ENCODE results near the gene GABBR2.

GABBR2 gene

DNA sequence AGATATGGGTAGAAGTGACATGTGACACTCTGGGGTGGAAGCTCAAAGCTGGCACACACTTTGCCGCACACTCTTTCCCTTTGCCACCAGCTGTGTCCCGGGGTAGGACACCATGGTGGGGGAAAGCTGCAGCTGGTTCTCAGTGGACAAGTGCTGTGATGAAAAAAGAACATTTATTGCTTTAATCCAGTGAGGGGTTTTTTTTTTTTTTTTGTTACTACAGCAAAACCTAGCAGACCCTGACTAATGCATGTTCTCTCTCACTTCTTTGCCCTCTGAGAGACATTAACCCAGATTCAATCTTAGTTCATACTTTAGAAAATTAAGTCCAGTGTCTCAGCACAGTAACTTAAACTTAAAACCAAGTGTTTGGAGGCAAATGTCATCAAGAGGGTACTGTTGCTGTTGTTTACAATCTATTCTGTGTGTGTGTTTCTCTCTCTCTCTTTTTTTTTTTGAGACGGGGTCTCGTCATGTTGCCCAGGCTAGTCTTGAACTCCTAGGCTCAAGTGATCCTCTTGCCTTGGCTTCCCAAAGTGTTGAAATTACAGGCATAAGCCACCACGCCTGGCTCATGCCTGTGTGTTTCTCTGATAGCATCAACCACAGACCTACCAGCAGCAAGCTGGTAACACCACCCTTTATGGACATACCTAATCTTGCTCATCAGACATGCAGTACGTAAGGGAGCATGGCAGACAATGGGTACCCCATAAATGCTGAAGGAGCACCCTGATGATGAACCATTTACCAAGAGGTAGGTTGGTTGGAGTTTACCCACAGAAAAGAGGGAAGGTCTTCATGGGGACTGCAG, 368.5 kb downstream of the GABBR2 start:
- no peak for DNase-seq (ENCODE audit: low read depth)
- no peak overlapping the region for H3K4me3 ChIP-seq (ENCODE audit: low read depth, low read length)
- in situ Hi-C loops (cut with HindIII; ENCODE audit: low sequenced_read_pairs) = no loop called here
- TF ChIP-seq, protein P1, sequence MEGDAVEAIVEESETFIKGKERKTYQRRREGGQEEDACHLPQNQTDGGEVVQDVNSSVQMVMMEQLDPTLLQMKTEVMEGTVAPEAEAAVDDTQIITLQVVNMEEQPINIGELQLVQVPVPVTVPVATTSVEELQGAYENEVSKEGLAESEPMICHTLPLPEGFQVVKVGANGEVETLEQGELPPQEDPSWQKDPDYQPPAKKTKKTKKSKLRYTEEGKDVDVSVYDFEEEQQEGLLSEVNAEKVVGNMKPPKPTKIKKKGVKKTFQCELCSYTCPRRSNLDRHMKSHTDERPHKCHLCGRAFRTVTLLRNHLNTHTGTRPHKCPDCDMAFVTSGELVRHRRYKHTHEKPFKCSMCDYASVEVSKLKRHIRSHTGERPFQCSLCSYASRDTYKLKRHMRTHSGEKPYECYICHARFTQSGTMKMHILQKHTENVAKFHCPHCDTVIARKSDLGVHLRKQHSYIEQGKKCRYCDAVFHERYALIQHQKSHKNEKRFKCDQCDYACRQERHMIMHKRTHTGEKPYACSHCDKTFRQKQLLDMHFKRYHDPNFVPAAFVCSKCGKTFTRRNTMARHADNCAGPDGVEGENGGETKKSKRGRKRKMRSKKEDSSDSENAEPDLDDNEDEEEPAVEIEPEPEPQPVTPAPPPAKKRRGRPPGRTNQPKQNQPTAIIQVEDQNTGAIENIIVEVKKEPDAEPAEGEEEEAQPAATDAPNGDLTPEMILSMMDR (IDR thresholded peaks at IDR 0.05; ENCODE audit: low read depth, low read length, missing control alignments) = no peak

DNA sequence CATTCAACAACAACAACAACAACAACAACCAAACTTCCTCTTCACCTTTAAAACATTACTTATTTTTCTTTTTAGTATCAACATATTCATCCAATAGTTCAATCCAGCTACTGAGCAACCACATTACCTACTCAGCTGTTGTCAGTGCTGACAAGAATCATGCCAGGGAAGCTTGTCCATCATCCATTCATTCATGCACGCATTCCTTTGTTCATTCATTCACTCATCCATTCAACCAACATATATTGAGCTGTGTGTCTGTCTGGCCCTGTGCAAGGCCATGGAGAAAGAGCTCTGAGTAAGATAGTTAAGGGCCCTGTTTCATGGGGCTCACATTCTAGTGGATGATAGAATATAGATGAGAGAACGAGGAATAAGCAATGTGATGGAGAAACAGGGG, 373.1 kb downstream of the GABBR2 start:
- in situ Hi-C loops (cut with HindIII; ENCODE audit: low sequenced_read_pairs) = no loop called here
- TF ChIP-seq, protein P1 (IDR thresholded peaks at IDR 0.05; ENCODE audit: low read depth, low read length, missing control alignments) = no peak

DNA sequence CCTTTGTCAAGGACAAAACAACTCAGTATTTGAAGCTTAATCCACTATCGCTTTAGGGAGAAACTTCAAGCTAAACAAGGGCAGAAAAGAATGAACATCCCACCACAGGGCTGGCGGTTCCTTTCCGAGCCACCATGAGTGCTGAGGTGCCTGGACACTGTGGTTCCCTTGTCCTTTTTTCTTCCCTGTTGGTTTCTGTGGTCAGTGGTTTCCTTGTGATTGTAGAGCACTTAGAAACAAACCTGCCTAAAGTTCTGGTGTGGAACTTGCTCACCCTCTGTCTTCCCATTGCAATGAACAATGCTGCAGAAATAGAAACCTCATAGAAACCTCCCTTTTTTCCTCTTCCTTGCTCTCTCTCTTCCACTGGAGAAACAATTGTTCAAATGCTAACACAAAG, 373.9 kb downstream of the GABBR2 start:
- TF ChIP-seq, protein P1 (IDR thresholded peaks at IDR 0.05; ENCODE audit: low read depth, low read length, missing control alignments) = no peak
- DNase-seq (ENCODE audit: low read depth) = no peak
- no peak overlapping the region for H3K4me3 ChIP-seq (ENCODE audit: low read depth, low read length)
- in situ Hi-C loops (cut with HindIII; ENCODE audit: low sequenced_read_pairs) = no loop called here

More for the DNA sequence above, 373.1 kb downstream of the GABBR2 start:
- no peak overlapping the region for H3K4me3 ChIP-seq (ENCODE audit: low read depth, low read length)
- DNase-seq (ENCODE audit: low read depth) = no peak

DNA sequence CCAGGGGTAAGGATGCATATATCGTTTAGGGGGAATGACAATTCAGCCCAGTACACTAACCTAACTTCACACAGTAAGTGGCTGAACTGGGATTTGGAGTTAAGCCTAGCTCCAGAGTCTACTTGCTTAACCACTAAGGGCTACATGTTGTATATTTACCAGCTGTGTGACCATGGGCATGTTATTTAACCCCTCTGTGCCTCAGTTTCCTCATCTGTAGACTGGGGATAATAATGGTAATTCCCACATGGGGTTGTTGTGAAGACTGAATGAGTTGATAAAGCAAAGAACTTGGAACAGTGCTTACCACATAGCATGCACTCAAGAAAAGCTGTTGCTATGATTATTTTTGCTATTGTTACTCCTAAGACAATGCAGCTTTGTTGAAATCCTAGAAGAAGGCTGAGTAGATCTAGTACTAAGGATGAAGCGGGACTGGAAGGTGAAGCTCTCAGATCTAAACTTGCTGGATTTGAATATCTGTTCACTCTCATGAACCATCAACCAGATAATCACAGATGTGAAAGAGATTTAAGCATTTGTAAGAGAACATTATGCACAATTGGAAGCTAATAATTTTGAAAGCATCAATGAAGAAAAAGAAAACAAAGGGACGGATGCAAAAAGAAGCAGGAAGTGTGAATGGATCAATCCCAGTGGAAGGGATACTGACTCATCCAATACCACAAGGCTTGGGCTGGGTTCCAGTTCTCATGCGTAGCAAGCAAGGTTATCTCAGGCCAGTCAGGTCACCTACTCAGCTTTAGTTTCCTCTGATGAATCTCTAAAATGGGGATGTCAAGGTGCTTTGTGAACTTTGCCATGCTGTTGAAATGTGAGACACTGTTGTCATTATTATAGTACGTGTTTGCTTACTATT, 374.8 kb downstream of the GABBR2 start:
- TF ChIP-seq, protein P1 (IDR thresholded peaks at IDR 0.05; ENCODE audit: low read depth, low read length, missing control alignments) = no peak
- in situ Hi-C loops (cut with HindIII; ENCODE audit: low sequenced_read_pairs) = no loop called here
- peak; percentile 40 for DNase-seq (ENCODE audit: low read depth)
- H3K4me3 ChIP-seq (ENCODE audit: low read depth, low read length) = no peak overlapping the region

DNA sequence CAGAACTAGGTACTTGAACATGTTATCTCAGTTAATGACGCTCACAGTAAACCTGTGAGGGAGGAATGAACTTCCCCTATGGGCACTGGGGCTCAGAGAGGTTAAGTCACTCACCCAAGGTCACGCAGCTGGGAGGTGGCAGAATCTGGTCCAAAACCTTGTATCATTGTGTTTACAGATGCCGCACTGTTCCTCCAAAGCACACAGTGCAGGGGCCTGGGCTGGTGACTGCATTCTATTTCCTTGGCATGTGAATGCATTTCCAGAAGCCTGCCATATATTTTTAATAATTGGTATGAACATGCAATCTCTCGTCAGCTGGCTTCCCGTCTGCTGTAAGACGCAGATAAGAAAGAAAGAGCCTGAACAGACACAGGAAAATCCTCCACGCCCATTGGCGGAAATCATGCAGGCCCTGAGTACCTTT, 376.3 kb downstream of the GABBR2 start:
- TF ChIP-seq, protein P1 (IDR thresholded peaks at IDR 0.05; ENCODE audit: low read depth, low read length, missing control alignments) = no peak
- H3K4me3 ChIP-seq (ENCODE audit: low read depth, low read length) = no peak overlapping the region
- in situ Hi-C loops (cut with HindIII; ENCODE audit: low sequenced_read_pairs) = no loop called here
- no peak for DNase-seq (ENCODE audit: low read depth)

DNA sequence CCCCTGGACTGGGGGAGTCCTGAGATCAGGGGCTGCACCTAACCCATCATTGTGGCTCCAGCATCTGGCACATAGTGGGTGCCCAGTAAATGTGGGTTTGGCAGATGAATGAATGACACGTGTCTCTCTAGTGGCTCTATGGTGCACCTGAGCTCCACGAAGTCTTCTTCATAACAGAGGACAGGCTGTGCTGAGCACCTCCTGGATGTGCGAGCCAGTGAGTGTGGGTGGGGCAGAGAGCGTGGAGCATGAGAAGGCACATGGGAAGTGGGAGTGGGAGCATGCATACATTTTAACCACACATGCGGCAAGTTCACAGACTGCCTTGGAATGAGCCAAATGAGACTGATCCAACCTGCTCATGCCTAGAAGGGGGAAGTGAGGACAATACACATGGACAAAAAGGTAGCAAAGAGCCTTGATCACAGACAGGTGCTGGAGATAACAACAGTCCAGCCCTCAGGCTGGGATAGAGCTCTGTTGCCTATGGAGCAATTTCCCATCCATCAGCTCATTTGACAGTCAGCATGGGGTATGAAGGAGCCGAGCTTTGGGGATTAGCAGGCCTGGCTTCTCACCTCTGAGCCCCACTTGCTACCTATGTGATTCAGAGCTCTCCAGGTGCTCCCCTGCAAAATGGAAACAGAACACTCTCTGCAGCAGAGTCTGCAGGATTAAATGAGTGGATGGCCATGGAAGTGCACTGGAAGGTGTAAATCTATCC, 377.0 kb downstream of the GABBR2 start:
- DNase-seq (ENCODE audit: low read depth) = no peak
- in situ Hi-C loops (cut with HindIII; ENCODE audit: low sequenced_read_pairs) = no loop called here
- TF ChIP-seq, protein P1 (IDR thresholded peaks at IDR 0.05; ENCODE audit: low read depth, low read length, missing control alignments) = no peak
- H3K4me3 ChIP-seq (ENCODE audit: low read depth, low read length) = no peak overlapping the region
